GM12864 (cell line): ENCODE data around the gene VN1R4.
"Not testable (repeated sequence)": the region's sequence is repeated elsewhere in the genome, so short reads cannot be mapped to it uniquely, and the experiment has no call there.

Source experiments
- DNase-seq: peaks from one replicate; pipeline ENCODE4 v3.0.0-alpha.2; 2011; ENCODE audit warnings: low read depth
- H3K4me3 ChIP-seq: 2 replicates; pipeline ENCODE4 v1.5.1; 2011; ENCODE audit warnings: mild to moderate bottlenecking, low read depth, low read length, control low read depth
- TF ChIP-seq, protein P1 (sequence below): IDR thresholded peaks from 2 replicates; pipeline ENCODE4 v1.5.1; 2011; ENCODE audit warnings: low read depth, mild to moderate bottlenecking, moderate library complexity, low read length, control low read depth, inconsistent platforms; ENCODE audit errors: missing control alignments

Gene VN1R4, protein sequence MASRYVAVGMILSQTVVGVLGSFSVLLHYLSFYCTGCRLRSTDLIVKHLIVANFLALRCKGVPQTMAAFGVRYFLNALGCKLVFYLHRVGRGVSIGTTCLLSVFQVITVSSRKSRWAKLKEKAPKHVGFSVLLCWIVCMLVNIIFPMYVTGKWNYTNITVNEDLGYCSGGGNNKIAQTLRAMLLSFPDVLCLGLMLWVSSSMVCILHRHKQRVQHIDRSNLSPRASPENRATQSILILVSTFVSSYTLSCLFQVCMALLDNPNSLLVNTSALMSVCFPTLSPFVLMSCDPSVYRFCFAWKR

DNA sequence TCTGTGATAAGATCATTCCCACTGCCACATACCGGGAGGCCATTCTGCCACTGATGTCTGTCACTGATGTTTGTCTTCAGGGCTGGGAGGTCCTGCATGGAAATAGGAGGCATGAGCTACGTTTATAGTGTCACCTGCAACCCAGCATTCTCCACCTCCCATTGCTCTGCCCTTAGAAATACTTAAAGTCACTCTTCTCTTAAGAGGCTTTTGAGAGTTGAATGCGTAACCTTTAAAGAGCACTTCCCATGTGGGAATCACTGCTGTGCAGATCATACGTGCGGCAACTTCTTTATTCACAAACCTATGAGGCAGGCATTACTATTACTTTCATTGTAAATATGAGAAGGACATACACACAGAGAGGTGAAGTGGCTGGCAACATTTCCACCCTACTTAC is at the start of gene VN1R4:
VN1R4 (minus strand) TSS at position 101 of the 400 bp plus-strand sequence; CDS start at position 43, 58 bp downstream.
- H3K4me3 ChIP-seq, DNase-seq: not testable (repeated sequence)

DNA sequence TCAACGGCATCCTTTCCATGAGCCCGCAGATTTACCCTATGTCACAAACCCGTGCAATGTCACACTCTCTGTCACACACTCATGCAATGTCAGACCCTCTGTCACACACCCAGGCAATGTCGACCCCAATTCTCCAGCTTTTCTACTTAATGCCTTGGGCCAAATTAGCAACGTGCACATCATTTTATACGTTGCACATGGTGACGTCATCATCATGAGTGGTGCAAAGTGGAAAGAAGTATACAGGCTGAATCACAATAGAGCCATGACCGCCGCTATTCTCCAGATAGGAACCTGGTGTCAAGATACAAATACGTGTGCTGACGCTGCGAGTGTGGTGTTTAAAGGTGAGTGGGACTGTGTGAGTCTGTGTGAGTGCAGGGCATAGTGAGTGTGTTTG is 44.4 kb upstream of the VN1R4 start:
- TF ChIP-seq, protein P1, sequence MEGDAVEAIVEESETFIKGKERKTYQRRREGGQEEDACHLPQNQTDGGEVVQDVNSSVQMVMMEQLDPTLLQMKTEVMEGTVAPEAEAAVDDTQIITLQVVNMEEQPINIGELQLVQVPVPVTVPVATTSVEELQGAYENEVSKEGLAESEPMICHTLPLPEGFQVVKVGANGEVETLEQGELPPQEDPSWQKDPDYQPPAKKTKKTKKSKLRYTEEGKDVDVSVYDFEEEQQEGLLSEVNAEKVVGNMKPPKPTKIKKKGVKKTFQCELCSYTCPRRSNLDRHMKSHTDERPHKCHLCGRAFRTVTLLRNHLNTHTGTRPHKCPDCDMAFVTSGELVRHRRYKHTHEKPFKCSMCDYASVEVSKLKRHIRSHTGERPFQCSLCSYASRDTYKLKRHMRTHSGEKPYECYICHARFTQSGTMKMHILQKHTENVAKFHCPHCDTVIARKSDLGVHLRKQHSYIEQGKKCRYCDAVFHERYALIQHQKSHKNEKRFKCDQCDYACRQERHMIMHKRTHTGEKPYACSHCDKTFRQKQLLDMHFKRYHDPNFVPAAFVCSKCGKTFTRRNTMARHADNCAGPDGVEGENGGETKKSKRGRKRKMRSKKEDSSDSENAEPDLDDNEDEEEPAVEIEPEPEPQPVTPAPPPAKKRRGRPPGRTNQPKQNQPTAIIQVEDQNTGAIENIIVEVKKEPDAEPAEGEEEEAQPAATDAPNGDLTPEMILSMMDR, result no peak
- DNase-seq, result no peak
- H3K4me3 ChIP-seq, result no peak overlapping the region

DNA sequence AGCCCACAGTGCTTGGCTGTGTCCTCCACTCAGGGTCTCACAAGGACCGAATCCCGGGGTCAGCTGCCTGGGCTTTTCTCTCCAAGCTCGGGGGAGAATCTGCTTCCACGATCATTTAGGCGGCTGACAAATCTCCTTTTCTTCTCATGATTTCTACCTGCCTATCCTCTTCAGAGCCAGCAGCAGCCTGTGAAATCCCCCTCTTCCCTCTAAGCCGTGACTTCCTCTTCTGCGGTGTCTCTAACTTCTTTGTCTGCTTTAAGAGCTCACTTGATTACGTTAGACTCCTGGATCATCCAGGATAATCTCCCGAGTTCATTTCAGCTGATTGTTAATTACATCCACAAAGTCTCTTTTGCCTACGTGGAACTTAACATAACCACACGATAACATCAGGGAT is 43.5 kb upstream of the VN1R4 start:
- no peak overlapping the region for H3K4me3 ChIP-seq
- DNase-seq, result no peak
- TF ChIP-seq, protein P1, result no peak

DNA sequence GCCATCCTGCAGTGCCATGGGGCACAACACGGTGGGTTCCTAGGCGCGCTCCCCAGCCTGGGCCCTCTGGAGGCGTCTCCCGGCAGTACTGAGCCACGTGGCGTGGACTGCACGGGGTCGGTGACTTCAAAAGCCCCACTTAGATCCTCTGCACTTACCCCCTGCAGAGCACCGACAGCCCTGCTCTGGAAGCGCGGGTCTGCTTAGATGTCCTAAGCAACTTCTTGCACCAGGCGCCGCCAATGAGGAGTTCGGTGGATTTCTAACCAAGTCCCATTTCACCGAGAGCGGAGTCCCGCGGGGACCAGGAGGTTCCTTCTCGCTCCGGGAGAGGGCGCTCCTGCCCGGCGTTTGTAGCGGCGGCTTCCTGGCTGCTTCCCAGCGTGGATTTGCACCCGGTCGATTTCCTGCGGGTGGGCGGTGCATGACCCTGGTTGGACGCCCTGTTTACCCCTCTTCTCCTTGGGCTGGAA is 40.9 kb upstream of the VN1R4 start:
- DNase-seq, result no peak
- TF ChIP-seq, protein P1, result no peak

DNA sequence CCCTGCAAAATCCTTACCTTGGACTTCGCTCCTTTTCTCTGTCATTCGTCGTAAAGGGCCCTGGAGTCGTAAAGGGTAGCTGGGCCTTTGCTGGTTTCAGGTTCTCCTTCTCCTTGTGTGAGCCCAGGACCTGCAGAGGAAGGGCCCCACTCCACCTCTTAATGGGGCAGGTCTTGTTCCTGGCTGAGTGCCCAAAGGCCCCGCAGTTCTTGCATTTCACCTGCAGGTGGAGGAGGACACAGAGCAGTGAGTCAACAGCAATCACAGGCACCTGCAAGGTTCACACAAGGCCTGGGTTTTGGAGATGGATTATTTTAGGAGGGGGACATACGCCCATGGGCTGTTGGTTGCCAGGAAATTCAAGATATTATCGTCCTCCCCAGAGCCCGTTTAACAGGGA is 33.8 kb upstream of the VN1R4 start:
- not testable (repeated sequence) for DNase-seq, H3K4me3 ChIP-seq

More for the DNA sequence above, 40.9 kb upstream of the VN1R4 start:
- no peak overlapping the region for H3K4me3 ChIP-seq

DNA sequence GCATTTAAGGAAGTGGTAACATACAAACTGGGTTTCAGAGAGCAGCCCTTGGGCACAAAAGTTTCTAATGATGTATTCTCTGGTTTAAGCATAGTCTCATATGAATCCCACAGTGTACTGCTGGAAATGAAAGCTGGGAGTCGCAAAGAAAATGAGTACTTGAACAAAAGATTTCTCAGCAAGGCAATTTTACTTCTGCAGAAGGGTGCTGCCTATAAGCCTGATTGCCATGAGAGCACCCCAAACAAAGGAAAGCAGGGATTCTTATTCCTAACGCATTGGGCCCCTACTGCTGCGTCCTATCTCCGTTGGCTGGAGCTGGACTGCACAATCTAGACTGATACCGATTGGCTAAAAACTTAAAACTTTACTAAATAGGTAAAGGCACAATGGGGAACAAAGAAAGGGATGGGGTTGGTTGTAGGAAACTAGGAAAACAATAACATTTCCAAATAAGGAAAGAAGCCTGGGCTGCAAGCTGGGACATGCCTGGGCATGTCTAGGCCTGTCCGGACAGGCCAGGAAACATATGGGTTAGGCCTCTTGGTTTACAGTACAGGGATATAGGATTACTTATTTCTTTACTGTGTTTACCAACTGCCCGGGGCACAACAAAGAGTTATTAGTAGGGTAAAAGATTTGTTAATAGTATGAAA is 27.4 kb upstream of the VN1R4 start:
- DNase-seq, result no peak
- TF ChIP-seq, protein P1, result no peak
- H3K4me3 ChIP-seq, result no peak overlapping the region

DNA sequence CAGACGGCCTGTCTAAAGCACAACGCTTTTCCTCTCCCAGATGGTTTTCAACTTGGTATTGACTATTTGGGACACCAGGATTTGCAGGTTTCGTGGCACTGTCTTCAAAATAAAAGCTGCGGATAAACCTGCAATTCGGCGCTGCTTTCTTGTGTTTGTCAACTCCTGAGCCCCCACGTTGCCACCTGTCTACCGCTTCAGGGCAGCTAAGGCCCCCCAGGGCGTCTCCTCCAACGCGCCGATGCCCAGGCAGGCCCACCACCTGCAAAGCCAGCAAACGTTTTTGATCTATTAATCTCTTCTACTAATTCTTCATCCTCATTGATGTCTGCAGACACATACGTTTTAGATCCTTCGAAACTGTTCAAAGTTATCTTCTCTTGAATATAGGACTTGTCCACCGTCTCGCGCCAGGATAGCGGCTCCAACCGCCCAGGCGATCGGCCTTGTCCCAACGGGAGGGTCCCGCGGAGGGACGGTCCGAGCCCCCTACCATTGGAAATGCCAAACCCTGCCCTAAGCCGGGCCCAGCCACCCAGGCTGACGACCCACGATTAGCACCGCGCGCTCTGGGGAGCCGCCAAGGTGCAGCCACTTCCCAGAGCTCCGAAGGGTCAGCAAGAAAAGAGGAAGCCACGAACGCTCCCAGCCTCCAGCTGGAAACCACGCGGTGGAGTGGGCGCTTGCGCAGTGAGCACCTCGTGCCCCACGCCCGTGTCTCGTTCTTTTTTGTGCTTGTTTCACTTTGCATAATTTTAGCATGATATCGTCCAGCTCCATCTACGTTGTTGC is 23.4 kb upstream of the VN1R4 start:
- no peak for DNase-seq
- H3K4me3 ChIP-seq, result no peak overlapping the region
- TF ChIP-seq, protein P1, result no peak
